DND-41 (cell line): Measurements from ENCODE around the gene SLC24A3.

Source experiments
- EZH2 ChIP-seq: IDR thresholded peaks from 3 replicates; pipeline ENCODE4 v1.6.1; 2012; ENCODE audit warnings: borderline replicate concordance, low read depth, mild to moderate bottlenecking, moderate library complexity, low read length, inconsistent platforms; ENCODE audit not compliant: severe bottlenecking
- TF ChIP-seq, protein P1 (sequence below): IDR thresholded peaks from 2 replicates; pipeline ENCODE4 v1.5.1; 2012; ENCODE audit warnings: borderline replicate concordance, low read length, moderate library complexity, mild to moderate bottlenecking; ENCODE audit not compliant: poor library complexity, severe bottlenecking; ENCODE audit errors: extremely low read depth

DNA sequence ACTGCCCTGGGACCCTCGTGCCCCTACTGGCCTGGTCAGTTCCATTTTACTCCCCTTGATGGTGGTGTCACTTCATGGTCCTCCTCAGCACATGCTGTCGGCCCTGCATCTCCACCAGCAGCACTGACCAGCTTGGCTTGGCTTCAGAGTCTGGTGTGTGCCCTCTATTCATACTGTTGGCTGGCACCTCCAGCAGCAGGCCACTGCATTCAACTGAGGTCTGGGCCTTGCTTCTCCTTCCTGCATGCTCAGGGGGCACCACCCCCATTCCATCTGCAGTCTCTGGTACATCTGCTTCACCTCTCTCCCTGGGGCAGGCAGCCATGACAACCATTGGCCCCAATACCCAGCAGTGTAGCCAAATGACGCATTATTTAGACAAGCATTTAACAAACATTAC is 155.9 kb downstream of the SLC24A3 start:
- TF ChIP-seq EZH2: no peak
- TF ChIP-seq, protein P1, sequence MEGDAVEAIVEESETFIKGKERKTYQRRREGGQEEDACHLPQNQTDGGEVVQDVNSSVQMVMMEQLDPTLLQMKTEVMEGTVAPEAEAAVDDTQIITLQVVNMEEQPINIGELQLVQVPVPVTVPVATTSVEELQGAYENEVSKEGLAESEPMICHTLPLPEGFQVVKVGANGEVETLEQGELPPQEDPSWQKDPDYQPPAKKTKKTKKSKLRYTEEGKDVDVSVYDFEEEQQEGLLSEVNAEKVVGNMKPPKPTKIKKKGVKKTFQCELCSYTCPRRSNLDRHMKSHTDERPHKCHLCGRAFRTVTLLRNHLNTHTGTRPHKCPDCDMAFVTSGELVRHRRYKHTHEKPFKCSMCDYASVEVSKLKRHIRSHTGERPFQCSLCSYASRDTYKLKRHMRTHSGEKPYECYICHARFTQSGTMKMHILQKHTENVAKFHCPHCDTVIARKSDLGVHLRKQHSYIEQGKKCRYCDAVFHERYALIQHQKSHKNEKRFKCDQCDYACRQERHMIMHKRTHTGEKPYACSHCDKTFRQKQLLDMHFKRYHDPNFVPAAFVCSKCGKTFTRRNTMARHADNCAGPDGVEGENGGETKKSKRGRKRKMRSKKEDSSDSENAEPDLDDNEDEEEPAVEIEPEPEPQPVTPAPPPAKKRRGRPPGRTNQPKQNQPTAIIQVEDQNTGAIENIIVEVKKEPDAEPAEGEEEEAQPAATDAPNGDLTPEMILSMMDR: no peak
